GM18508 (cell line): Measurements from ENCODE around the gene ATXN7L3B.

ENCODE experiments used
- ATAC-seq: cut with Tn5 transposase; IDR thresholded peaks from one replicate; pipeline ENCODE4 v1.9.1; 2021; ENCODE audit warnings: moderate number of reproducible peaks; ENCODE audit not compliant: insufficient read depth, unreplicated experiment

ATXN7L3B gene

DNA sequence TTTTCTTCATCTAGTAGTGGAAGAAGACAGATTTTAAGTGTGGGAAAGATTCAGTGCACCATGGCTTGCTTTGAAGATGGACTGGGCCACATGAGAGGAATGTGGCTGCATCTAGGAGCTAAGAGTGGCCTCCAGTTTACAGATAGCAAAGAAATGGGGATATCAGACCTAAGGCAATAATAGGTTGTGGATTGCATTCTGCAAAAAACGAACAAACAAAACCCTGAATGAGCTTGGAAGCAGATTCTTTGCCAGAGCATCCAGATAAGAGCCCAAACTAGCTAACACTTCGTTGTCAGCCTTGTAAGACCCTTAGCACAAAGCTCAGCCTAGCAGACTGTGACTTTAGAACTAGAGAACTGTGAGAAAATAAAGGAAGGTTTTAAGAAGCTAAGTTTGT, 9.6 kb downstream of the ATXN7L3B start:
- no peak for ATAC-seq

GRCh38 chr12:74551291-74551690, 13.7 kb downstream of the ATXN7L3B start:
- ATAC-seq, result no peak

DNA sequence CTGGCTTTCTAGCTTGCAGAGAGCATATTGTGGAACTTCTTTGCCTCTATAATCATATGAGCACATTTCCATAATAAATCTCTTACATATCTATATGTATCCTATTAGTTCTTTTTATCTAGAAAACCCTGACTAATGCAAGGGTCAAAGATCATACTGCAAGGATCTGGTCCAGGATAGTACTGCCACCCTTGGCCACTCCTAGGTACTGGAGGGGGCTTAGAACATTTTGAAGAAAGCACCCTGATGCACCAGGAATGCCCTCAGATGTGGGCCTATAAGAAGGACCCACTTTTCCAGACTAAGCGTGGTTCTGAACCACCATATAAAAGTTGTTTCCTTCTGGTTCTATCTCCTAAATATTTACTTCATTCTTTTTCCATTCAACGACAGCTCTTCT, 14.6 kb downstream of the ATXN7L3B start:
- ATAC-seq, result no peak

DNA sequence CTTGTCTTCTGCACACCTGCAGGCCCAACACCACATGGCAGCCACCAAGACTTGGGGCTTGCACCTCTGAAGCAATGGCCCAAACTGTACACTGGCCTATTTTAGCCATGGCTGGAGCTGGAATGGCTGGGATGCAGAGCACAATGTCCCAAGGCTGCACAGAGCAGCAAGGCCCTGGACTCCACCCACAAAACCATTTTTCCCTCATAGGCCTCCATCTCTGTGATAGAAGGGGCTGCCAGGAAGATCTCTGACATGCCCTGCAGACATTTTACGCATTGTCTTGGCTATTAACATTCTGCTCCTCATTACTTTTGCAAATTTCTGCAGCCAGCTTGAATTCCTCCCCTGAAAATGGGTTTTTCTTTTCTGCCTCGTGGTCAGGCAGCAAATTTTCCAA, 22.1 kb downstream of the ATXN7L3B start:
- no peak for ATAC-seq

GRCh38 chr12:74563927-74564326, 26.3 kb downstream of the ATXN7L3B start:
- ATAC-seq, result no peak

DNA sequence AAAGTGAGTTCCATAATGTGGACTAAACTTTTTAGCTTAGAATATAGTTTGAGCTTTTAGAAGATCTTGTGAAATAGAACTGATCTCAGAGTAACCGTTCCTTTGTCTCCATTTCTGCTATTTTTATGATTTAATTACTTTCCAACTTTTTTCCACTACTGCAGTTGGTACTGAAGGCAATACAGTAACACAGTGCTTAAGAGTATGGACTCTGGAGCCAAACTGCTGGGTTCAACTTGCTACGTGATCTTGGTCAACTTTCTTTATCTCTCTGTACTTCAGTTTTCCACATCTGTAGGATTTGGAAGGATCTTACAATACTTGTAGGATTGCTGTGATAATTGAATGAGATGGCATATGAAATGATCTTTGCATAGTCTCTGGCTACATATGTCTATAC, 40.9 kb downstream of the ATXN7L3B start:
- no peak for ATAC-seq

- no peak for ATAC-seq
Measured at GRCh38 chr12:74579446-74579845, 41.8 kb downstream of the ATXN7L3B start.

GRCh38 chr12:74579981-74580380, 42.3 kb downstream of the ATXN7L3B start:
- ATAC-seq, result no peak

DNA sequence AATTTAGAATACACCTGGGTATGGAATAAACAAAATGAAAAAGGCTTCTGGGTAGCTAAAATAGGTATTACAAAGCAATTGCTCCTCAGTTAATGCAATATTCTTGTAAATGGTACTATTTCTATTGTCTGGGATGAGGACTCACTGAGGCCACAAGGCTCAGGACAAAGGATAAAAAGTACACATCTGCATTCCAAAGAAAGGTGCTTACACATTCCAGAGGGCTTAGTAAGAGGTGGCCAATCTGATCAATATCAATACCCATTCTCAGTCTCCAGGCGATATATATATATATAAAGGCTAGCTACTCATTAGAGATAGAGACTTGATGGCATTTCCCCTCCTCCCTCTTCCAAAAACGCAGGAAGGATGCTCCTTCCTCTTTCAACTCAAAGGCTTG, 43.8 kb downstream of the ATXN7L3B start:
- ATAC-seq, result no peak

DNA sequence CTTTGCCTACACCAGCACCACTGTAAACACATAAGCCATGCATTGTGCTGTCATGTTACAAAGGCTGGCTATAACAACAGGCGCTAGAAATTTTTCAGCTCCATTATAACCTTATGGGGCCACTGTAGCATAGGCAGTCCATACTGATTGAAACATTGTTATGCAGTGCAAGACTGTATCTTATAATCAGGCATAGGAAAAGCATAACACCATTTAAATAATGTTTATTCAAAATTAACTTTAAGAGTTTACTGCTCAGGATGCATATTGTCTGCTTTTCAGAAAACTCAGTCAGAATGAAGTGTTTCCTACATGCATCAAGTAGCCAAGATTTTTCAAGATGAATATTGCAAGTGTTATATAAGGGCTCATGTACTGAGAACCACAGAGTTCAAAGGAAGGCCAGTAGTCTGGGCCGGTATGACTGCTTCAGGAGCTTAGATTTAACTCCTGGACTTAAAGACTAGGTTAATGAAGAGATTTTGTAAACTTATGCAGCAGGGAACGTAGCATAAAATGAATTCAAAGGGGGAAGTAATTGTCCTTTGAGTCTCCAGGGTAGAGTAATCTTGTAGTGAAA, 46.9 kb downstream of the ATXN7L3B start:
- ATAC-seq, result no peak

GRCh38 chr12:74586251-74586650, 48.6 kb downstream of the ATXN7L3B start:
- ATAC-seq, result no peak
